Mesenchymal stem cell (in vitro differentiated cells and primary cell): ENCODE data around the gene CNNM2.

Experiments used
- DNase-seq: peaks from one replicate; pipeline ENCODE4 v3.0.0-alpha.2; 2013
- H2AFZ ChIP-seq: one replicate; pipeline ENCODE4 v1.6.1; 2013; ENCODE audit warnings: low read depth, mild to moderate bottlenecking, control low read depth, inconsistent platforms, low read length, moderate library complexity
- H2AK5ac ChIP-seq: 2 replicates; pipeline ENCODE4 v1.6.1; 2013; ENCODE audit warnings: low read length, moderate library complexity, mild to moderate bottlenecking, inconsistent platforms; ENCODE audit not compliant: severe bottlenecking
- H2BK120ac ChIP-seq: one replicate; pipeline ENCODE4 v1.6.1; 2013; ENCODE audit warnings: low read depth, mild to moderate bottlenecking, inconsistent platforms, low read length, moderate library complexity
- H2BK12ac ChIP-seq, 2 experiments: one replicate each; pipeline ENCODE4 v1.6.1; 2013; ENCODE audit warnings: inconsistent platforms in 2 of 2, low read length in 2 of 2, mild to moderate bottlenecking in 2 of 2, moderate library complexity in 2 of 2, control low read depth in 1 of 2
- H2BK15ac ChIP-seq: one replicate; pipeline ENCODE4 v1.6.1; 2013; ENCODE audit warnings: mild to moderate bottlenecking, low read depth, inconsistent platforms; ENCODE audit not compliant: poor library complexity, severe bottlenecking
- H2BK5ac ChIP-seq: 2 replicates; pipeline ENCODE4 v1.6.1; 2013; ENCODE audit warnings: low read depth, mild to moderate bottlenecking, low read length, control low read depth, inconsistent platforms; ENCODE audit not compliant: poor library complexity, severe bottlenecking
- H3K14ac ChIP-seq, 2 experiments: one replicate each; pipeline ENCODE4 v1.6.1; 2013; ENCODE audit warnings: inconsistent platforms in 2 of 2, low read length in 2 of 2, control low read depth in 1 of 2, mild to moderate bottlenecking in 1 of 2, moderate library complexity in 1 of 2
- H3K18ac ChIP-seq, 2 experiments: one replicate each; pipeline ENCODE4 v1.6.1; 2013; ENCODE audit warnings: inconsistent platforms in 2 of 2, low read length in 2 of 2, control low read depth in 1 of 2, low read depth in 1 of 2, mild to moderate bottlenecking in 1 of 2
- H3K23ac ChIP-seq, 2 experiments: one replicate each; pipeline ENCODE4 v1.6.1; 2013; ENCODE audit warnings: inconsistent platforms in 2 of 2, low read length in 2 of 2, mild to moderate bottlenecking in 2 of 2, moderate library complexity in 2 of 2, control low read depth in 1 of 2
- H3K27ac ChIP-seq: 2 replicates; pipeline ENCODE4 v1.5.1; 2013; ENCODE audit warnings: mild to moderate bottlenecking, moderate library complexity, low read length, control low read depth, inconsistent platforms; ENCODE audit not compliant: poor library complexity, severe bottlenecking
- H3K27me3 ChIP-seq, 2 experiments: 2 replicates each; pipeline versions ENCODE4 v1.6.1 to v1.7.0; 2013; ENCODE audit warnings: low read length in 2 of 2, mild to moderate bottlenecking in 2 of 2, moderate library complexity in 2 of 2, control low read depth in 1 of 2, inconsistent platforms in 1 of 2; ENCODE audit not compliant: control insufficient read depth in 1 of 2, insufficient read depth in 1 of 2
- H3K36me3 ChIP-seq, 2 experiments: 2 replicates each; pipeline versions ENCODE4 v1.6.1 to v1.7.0; 2013; ENCODE audit warnings: low read length in 2 of 2, control low read depth in 1 of 2, inconsistent platforms in 1 of 2, low read depth in 1 of 2, mild to moderate bottlenecking in 1 of 2; ENCODE audit not compliant: insufficient read depth in 2 of 2, control insufficient read depth in 1 of 2
- H3K4ac ChIP-seq, 2 experiments: one replicate each; pipeline ENCODE4 v1.6.1; 2013; ENCODE audit warnings: inconsistent platforms in 2 of 2, low read length in 2 of 2, mild to moderate bottlenecking in 2 of 2, moderate library complexity in 2 of 2, control low read depth in 1 of 2, low read depth in 1 of 2
- H3K4me1 ChIP-seq: 2 replicates; pipeline ENCODE4 v1.6.1; 2013; ENCODE audit warnings: low read depth, low read length, control low read depth; ENCODE audit not compliant: control insufficient read depth, insufficient read depth
- H3K4me2 ChIP-seq: 2 replicates; pipeline ENCODE4 v1.6.1; 2013; ENCODE audit warnings: low read length, mild to moderate bottlenecking, inconsistent platforms; ENCODE audit not compliant: poor library complexity, severe bottlenecking
- H3K4me3 ChIP-seq, 2 experiments: 2 replicates each; pipeline versions ENCODE4 v1.5.1 to v1.7.0; 2013; ENCODE audit warnings: low read length in 2 of 2, mild to moderate bottlenecking in 2 of 2, control low read depth in 1 of 2, low read depth in 1 of 2; ENCODE audit not compliant: insufficient read depth in 1 of 2
- H3K79me1 ChIP-seq: replicated peaks from 2 replicates; pipeline ENCODE4 v1.6.1; 2013; ENCODE audit warnings: mild to moderate bottlenecking, control low read depth, low read length, inconsistent platforms; ENCODE audit not compliant: poor library complexity, severe bottlenecking
- H3K9ac ChIP-seq: 2 replicates; pipeline ENCODE4 v1.7.0; 2013; ENCODE audit warnings: mild to moderate bottlenecking, low read length, moderate library complexity
- H3K9me3 ChIP-seq: 2 replicates; pipeline ENCODE4 v1.7.0; 2013; ENCODE audit warnings: mild to moderate bottlenecking, low read length; ENCODE audit not compliant: control insufficient read depth
- H4K8ac ChIP-seq: one replicate; pipeline ENCODE4 v1.6.1; 2013; ENCODE audit warnings: inconsistent platforms, mild to moderate bottlenecking, low read length, moderate library complexity
- H4K91ac ChIP-seq: one replicate; pipeline ENCODE4 v1.6.1; 2013; ENCODE audit warnings: mild to moderate bottlenecking, low read length, inconsistent platforms
- WGBS: methylation state at CpG from one replicate; pipeline ENCODE4 v1.1.7; 2013; ENCODE audit warnings: mixed read lengths; 5-methylcytosine and 5-hydroxymethylcytosine counted together

CNNM2 gene

GRCh38 chr10:103079946-103080345 is 161.9 kb downstream of the CNNM2 start:
- no peak overlapping the region for H3K4me3 ChIP-seq
- no peak overlapping the region for H2BK15ac ChIP-seq
- no peak overlapping the region for H3K4me2 ChIP-seq
- H2BK5ac ChIP-seq = no peak overlapping the region
- WGBS = 94% methylated on average over 11 of the region's 11 CpGs
- H4K91ac ChIP-seq = no peak overlapping the region
- H3K4me1 ChIP-seq = peaks cover 12% of the 10 kb centered on the region
- no peaks in the 10 kb centered on the region for H3K9me3 ChIP-seq
- H2BK120ac ChIP-seq = no peak overlapping the region
- H3K36me3 ChIP-seq = peaks cover 24 to 62% of the 10 kb centered on the region in 2 experiments
- no peak overlapping the region for H3K27ac ChIP-seq
- H3K79me1 ChIP-seq = no peaks in the 10 kb centered on the region
- no peak overlapping the region for H2AFZ ChIP-seq
- no peak overlapping the region for H2BK12ac ChIP-seq
- DNase-seq = no peak
- H3K23ac ChIP-seq = no peak overlapping the region
- no peaks in the 10 kb centered on the region for H3K27me3 ChIP-seq
- H2AK5ac ChIP-seq = no peak overlapping the region
- no peak overlapping the region for H3K4ac ChIP-seq
- no peak overlapping the region for H3K14ac ChIP-seq
- no peak overlapping the region for H4K8ac ChIP-seq
- no peak overlapping the region for H3K18ac ChIP-seq
- H3K9ac ChIP-seq = no peak overlapping the region

GRCh38 chr10:103080891-103081581 is 162.9 kb downstream of the CNNM2 start:
- no peaks in the 10 kb centered on the region for H3K9me3 ChIP-seq
- 96% methylated on average over 4 of the region's 4 CpGs for WGBS

GRCh38 chr10:103082683-103083082 is 164.6 kb downstream of the CNNM2 start:
- no peak overlapping the region for H3K4me3 ChIP-seq
- no peak overlapping the region for H3K18ac ChIP-seq
- no peak overlapping the region for H3K9ac ChIP-seq
- no peak overlapping the region for H4K8ac ChIP-seq
- peaks cover 7% of the 10 kb centered on the region for H3K4me1 ChIP-seq
- H2AFZ ChIP-seq = no peak overlapping the region
- peaks cover 4% of the 10 kb centered on the region for H3K79me1 ChIP-seq
- no peak for DNase-seq
- H4K91ac ChIP-seq = no peak overlapping the region
- H2AK5ac ChIP-seq = no peak overlapping the region
- no peak overlapping the region for H3K14ac ChIP-seq
- H2BK120ac ChIP-seq = no peak overlapping the region
- H2BK5ac ChIP-seq = no peak overlapping the region
- H3K27me3 ChIP-seq = no peaks in the 10 kb centered on the region
- H3K9me3 ChIP-seq = no peaks in the 10 kb centered on the region
- 95% methylated on average over 1 of the region's 1 CpG for WGBS
- no peak overlapping the region for H3K4ac ChIP-seq
- H3K23ac ChIP-seq = peak overlapping the region in 1 of 2 experiments; percentile 23
- no peak overlapping the region for H3K4me2 ChIP-seq
- H3K27ac ChIP-seq = no peak overlapping the region
- peaks cover 27 to 71% of the 10 kb centered on the region in 2 experiments for H3K36me3 ChIP-seq
- no peak overlapping the region for H2BK15ac ChIP-seq
- H2BK12ac ChIP-seq = no peak overlapping the region

More at GRCh38 chr10:103080891-103081581, 162.9 kb downstream of the CNNM2 start:
- Histone ChIP-seq H4K91ac (no peak overlapping the region), H3K4ac (no peak overlapping the region), H2AFZ (no peak overlapping the region), H2BK15ac (no peak overlapping the region), H2BK120ac (no peak overlapping the region), H3K27ac (no peak overlapping the region), H3K9ac (no peak overlapping the region), H2BK5ac (no peak overlapping the region), H3K18ac (no peak overlapping the region), H2AK5ac (no peak overlapping the region), H3K79me1 (peaks cover 2% of the 10 kb centered on the region), H2BK12ac (no peak overlapping the region), H3K4me1 (peaks cover 12% of the 10 kb centered on the region), H3K14ac (no peak overlapping the region), H3K36me3 (peaks cover 30 to 71% of the 10 kb centered on the region in 2 experiments), H3K4me2 (no peak overlapping the region), H3K23ac (no peak overlapping the region), H3K27me3 (no peaks in the 10 kb centered on the region), H4K8ac (no peak overlapping the region), H3K4me3 (no peak overlapping the region)
- no peak for DNase-seq

- Histone ChIP-seq H2BK15ac (no peak overlapping the region), H3K4me2 (no peak overlapping the region), H3K23ac (no peak overlapping the region), H2BK120ac (no peak overlapping the region), H3K27ac (no peak overlapping the region), H3K27me3 (no peaks in the 10 kb centered on the region), H2BK5ac (no peak overlapping the region), H4K8ac (no peak overlapping the region), H2AK5ac (no peak overlapping the region), H3K9me3 (no peaks in the 10 kb centered on the region), H3K4ac (no peak overlapping the region), H3K14ac (no peak overlapping the region), H2AFZ (no peak overlapping the region), H3K9ac (no peak overlapping the region), H4K91ac (no peak overlapping the region), H3K4me3 (no peak overlapping the region), H3K4me1 (peaks cover 3% of the 10 kb centered on the region), H3K36me3 (peaks cover 27 to 70% of the 10 kb centered on the region in 2 experiments), H3K18ac (no peak overlapping the region), H2BK12ac (no peak overlapping the region), H3K79me1 (peaks cover 4% of the 10 kb centered on the region)
- 97% methylated on average over 7 of the region's 7 CpGs for WGBS
- no peak for DNase-seq
These were observed 165.3 kb downstream of the CNNM2 start for GRCh38 chr10:103083266-103083976.
